ENCODE data around the gene KCNQ1. TPM values are rescaled to one million over a fixed set of nuclear protein-coding genes. Genes with fewer than 3 reads are reported as not detected.

The KCNQ1 gene
- total and polyA plus RNA-seq, 2 donors (not counting 1 experiment from before 2014, with no cell fraction given), result 21.5 to 28.8 TPM

GRCh38 chr11:2806351-2807024, 361.7 kb downstream of the KCNQ1 start:
- TF ChIP-seq CTCF (IDR thresholded peaks at IDR 0.05), result no peak
- no peak for TF ChIP-seq EZH2 (IDR thresholded peaks at IDR 0.05; ENCODE audit: borderline replicate concordance, insufficient read depth, low read depth, low read length, poor library complexity, severe bottlenecking)
- Histone ChIP-seq H3K9me3 (ENCODE audit: control extremely low read depth in 1 of 3, control insufficient read depth in 2 of 3, insufficient read depth in 1 of 3, low read length in 2 of 3) (peaks cover 0 to 13% (median 0%) of the 10 kb centered on the region in 3 donors), H3K4me2 (replicated peaks; ENCODE audit: low read depth, low read length, poor library complexity, severe bottlenecking) (no peak overlapping the region), H3K4me1 (ENCODE audit: control insufficient read depth in 2 of 2, insufficient read depth in 2 of 2, low read length in 2 of 2) (no peaks in the 10 kb centered on the region), H2AFZ (ENCODE audit: insufficient read depth, low read depth, low read length, poor library complexity, severe bottlenecking) (no peak overlapping the region), H3K36me3 (replicated peaks in 1 of 2; ENCODE audit: control extremely low read depth in 1 of 2, control insufficient read depth in 1 of 2, extremely low read depth in 1 of 2, insufficient read depth in 2 of 2, low read length in 1 of 2) (no peaks in the 10 kb centered on the region), H3K27me3 (replicated peaks in 1 of 4; ENCODE audit: control extremely low read depth in 1 of 4, control insufficient read depth in 3 of 4, insufficient read depth in 4 of 4, low read length in 3 of 4) (no peaks in the 10 kb centered on the region), H3K4me3 (ENCODE audit: control extremely low read depth in 1 of 5, extremely low read depth in 1 of 5, insufficient read depth in 1 of 5, low read depth in 2 of 5, low read length in 4 of 5) (no peak overlapping the region), H3K79me2 (ENCODE audit: control insufficient read depth, insufficient read depth, low read length) (no peaks in the 10 kb centered on the region), H3K9ac (ENCODE audit: low read length) (no peak overlapping the region), H4K20me1 (ENCODE audit: control insufficient read depth, insufficient read depth, low read length, poor library complexity, severe bottlenecking) (no peaks in the 10 kb centered on the region), H3K27ac (ENCODE audit: low read length in 2 of 2) (no peak overlapping the region)
- no peak for ATAC-seq (ENCODE audit: low read depth)
- Mint-ChIP-seq H3K9me3 (ENCODE audit: insufficient read depth) (peaks cover 5% of the 10 kb centered on the region), H3K27ac (no peak overlapping the region), H3K4me1 (no peaks in the 10 kb centered on the region), H3K27me3 (no peaks in the 10 kb centered on the region), H3K4me3 (no peak overlapping the region)
- intact Hi-C loops (cut with micrococcal nuclease), result no loop called here
- ChIA-PET CTCF (no interaction called here), POLR2A (no interaction called here)
- DNase-seq, result no peak
- WGBS (ENCODE audit: insufficient coverage), result 88% methylated on average over 24 of the region's 24 CpGs

- DNase-seq (no peak), ATAC-seq (ENCODE audit: low read depth) (no peak)
- no peak overlapping the region for H3K4me3 Mint-ChIP-seq
- TF ChIP-seq EZH2 (IDR thresholded peaks at IDR 0.05; ENCODE audit: borderline replicate concordance, insufficient read depth, low read depth, low read length, poor library complexity, severe bottlenecking) (no peak), CTCF (IDR thresholded peaks at IDR 0.05) (no peak)
- Histone ChIP-seq H3K9me3 (ENCODE audit: control extremely low read depth in 1 of 3, control insufficient read depth in 2 of 3, insufficient read depth in 1 of 3, low read length in 2 of 3) (peaks cover 0 to 13% (median 0%) of the 10 kb centered on the region in 3 donors), H3K4me3 (ENCODE audit: control extremely low read depth in 1 of 5, extremely low read depth in 1 of 5, insufficient read depth in 1 of 5, low read depth in 2 of 5, low read length in 4 of 5) (no peak overlapping the region), H3K27me3 (replicated peaks in 1 of 4; ENCODE audit: control extremely low read depth in 1 of 4, control insufficient read depth in 3 of 4, insufficient read depth in 4 of 4, low read length in 3 of 4) (peaks cover 0 to under 1% (median 0%) of the 10 kb centered on the region in 4 experiments), H4K20me1 (ENCODE audit: control insufficient read depth, insufficient read depth, low read length, poor library complexity, severe bottlenecking) (no peaks in the 10 kb centered on the region), H3K79me2 (ENCODE audit: control insufficient read depth, insufficient read depth, low read length) (no peaks in the 10 kb centered on the region), H3K4me2 (replicated peaks; ENCODE audit: low read depth, low read length, poor library complexity, severe bottlenecking) (no peak overlapping the region), H3K36me3 (replicated peaks in 1 of 2; ENCODE audit: control extremely low read depth in 1 of 2, control insufficient read depth in 1 of 2, extremely low read depth in 1 of 2, insufficient read depth in 2 of 2, low read length in 1 of 2) (no peaks in the 10 kb centered on the region), H2AFZ (ENCODE audit: insufficient read depth, low read depth, low read length, poor library complexity, severe bottlenecking) (no peak overlapping the region), H3K9ac (ENCODE audit: low read length) (no peak overlapping the region), H3K4me1 (ENCODE audit: control insufficient read depth in 2 of 2, insufficient read depth in 2 of 2, low read length in 2 of 2) (peaks cover 0 to 5% of the 10 kb centered on the region in 2 donors), H3K27ac (ENCODE audit: low read length in 2 of 2) (no peak overlapping the region)
- intact Hi-C loops (cut with micrococcal nuclease), result no loop called here
- H3K27ac Mint-ChIP-seq, result no peak overlapping the region
- no peaks in the 10 kb centered on the region for H3K4me1 Mint-ChIP-seq
- peaks cover 5% of the 10 kb centered on the region for H3K9me3 Mint-ChIP-seq (ENCODE audit: insufficient read depth)
- ChIA-PET CTCF (no interaction called here), POLR2A (no interaction called here)
- whole genome bisulfite sequencing (ENCODE audit: insufficient coverage), result 90% methylated on average over 35 of the region's 39 CpGs
- no peaks in the 10 kb centered on the region for H3K27me3 Mint-ChIP-seq
Measured at GRCh38 chr11:2807025-2807681, 362.3 kb downstream of the KCNQ1 start.

Measured in B cell (primary cell).